ENCODE data around the gene USP10.

The USP10 gene

GRCh38 chr16:84811529-84811928 lies 111.7 kb downstream of the USP10 start:
- DNase-seq: no peak

- DNase-seq: no peak
Observed at GRCh38 chr16:84813141-84813934, 113.5 kb downstream of the USP10 start.

GRCh38 chr16:84815462-84815861 lies 115.7 kb downstream of the USP10 start:
- DNase-seq: no peak

GRCh38 chr16:84816023-84816422 lies 116.2 kb downstream of the USP10 start:
- DNase-seq: no peak

- no peak for DNase-seq
Observed at GRCh38 chr16:84816485-84816884, 116.7 kb downstream of the USP10 start.

- no peak for DNase-seq
Observed at GRCh38 chr16:84817206-84817605, 117.4 kb downstream of the USP10 start.

- DNase-seq: no peak
Observed at GRCh38 chr16:84817613-84818012, 117.8 kb downstream of the USP10 start.

GRCh38 chr16:84818133-84818532 lies 118.3 kb downstream of the USP10 start:
- DNase-seq: no peak

- no peak for DNase-seq
Observed at GRCh38 chr16:84818989-84819643, 119.3 kb downstream of the USP10 start.

GRCh38 chr16:84819644-84820304 lies 120.0 kb downstream of the USP10 start, which contains the start of gene CRISPLD2:
CRISPLD2 (plus strand) TSS chr16:84819985; CDS start chr16:84838496, 18,511 bp downstream.
- DNase-seq: peak; percentile 88

- DNase-seq: peak; percentile 36
Observed at GRCh38 chr16:84820305-84820684, 120.5 kb downstream of the USP10 start.

GRCh38 chr16:84820771-84821170 lies 121.0 kb downstream of the USP10 start:
- DNase-seq: no peak

GRCh38 chr16:84821179-84821578 lies 121.4 kb downstream of the USP10 start:
- no peak for DNase-seq

- DNase-seq: peak; percentile 50
Observed at GRCh38 chr16:84821728-84822689, 122.2 kb downstream of the USP10 start.

- no peak for DNase-seq
Observed at GRCh38 chr16:84822990-84823389, 123.2 kb downstream of the USP10 start.

- no peak for DNase-seq
Observed at GRCh38 chr16:84823484-84823883, 123.7 kb downstream of the USP10 start.

GRCh38 chr16:84823926-84824325 lies 124.1 kb downstream of the USP10 start:
- no peak for DNase-seq

GRCh38 chr16:84825896-84826557 lies 126.2 kb downstream of the USP10 start:
- DNase-seq: no peak

- DNase-seq: peak; percentile 29
Observed at GRCh38 chr16:84826558-84826941, 126.8 kb downstream of the USP10 start.

- DNase-seq: peak; percentile 58
Observed at GRCh38 chr16:84827131-84827574, 127.4 kb downstream of the USP10 start.

GRCh38 chr16:84827897-84828296 lies 128.1 kb downstream of the USP10 start:
- DNase-seq: no peak

- no peak for DNase-seq
Observed at GRCh38 chr16:84828322-84828721, 128.5 kb downstream of the USP10 start.

Measured in fibroblast of skin of right quadriceps (primary cell).